ENCODE measurements around the gene MLEC.

DNA sequence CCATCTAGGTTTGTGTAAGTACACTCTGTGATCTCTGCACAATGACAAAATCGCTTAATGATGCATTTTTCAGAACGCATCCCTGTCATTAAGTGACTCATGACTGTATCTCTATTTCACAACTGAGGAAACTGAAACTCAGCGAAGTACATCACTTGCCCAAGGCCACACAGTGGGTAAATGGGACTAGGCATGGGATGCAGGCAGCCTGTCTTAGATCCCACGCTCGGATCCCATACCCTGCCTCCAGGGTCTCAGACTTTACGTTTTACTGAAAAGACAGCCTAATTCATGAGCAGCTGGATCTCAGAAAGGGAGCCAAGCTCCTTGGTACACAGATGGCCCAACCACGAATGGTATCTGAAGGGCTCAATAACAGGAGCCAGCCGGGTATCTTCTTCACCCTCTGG, 2.4 kb upstream of the MLEC start:
- TF ChIP-seq CTCF (IDR thresholded peaks at IDR 0.05; ENCODE audit: low read length) (no peak), EZH2phosphoT487 (IDR thresholded peaks at IDR 0.05; ENCODE audit: low read length) (no peak)
